GM19239 (cell line): ENCODE measurements around the gene MRFAP1.

ENCODE experiments used
- DNase-seq: peaks from one replicate; pipeline ENCODE4 v3.0.0; 2011; ENCODE audit warnings: low spot score; ENCODE audit not compliant: insufficient read length
- FAIRE-seq: peaks from 2 replicates; lab custom pipeline; 2011; peaks lifted over from hg19 to GRCh38; lab: Jason Lieb, UNC

MRFAP1 gene

DNA sequence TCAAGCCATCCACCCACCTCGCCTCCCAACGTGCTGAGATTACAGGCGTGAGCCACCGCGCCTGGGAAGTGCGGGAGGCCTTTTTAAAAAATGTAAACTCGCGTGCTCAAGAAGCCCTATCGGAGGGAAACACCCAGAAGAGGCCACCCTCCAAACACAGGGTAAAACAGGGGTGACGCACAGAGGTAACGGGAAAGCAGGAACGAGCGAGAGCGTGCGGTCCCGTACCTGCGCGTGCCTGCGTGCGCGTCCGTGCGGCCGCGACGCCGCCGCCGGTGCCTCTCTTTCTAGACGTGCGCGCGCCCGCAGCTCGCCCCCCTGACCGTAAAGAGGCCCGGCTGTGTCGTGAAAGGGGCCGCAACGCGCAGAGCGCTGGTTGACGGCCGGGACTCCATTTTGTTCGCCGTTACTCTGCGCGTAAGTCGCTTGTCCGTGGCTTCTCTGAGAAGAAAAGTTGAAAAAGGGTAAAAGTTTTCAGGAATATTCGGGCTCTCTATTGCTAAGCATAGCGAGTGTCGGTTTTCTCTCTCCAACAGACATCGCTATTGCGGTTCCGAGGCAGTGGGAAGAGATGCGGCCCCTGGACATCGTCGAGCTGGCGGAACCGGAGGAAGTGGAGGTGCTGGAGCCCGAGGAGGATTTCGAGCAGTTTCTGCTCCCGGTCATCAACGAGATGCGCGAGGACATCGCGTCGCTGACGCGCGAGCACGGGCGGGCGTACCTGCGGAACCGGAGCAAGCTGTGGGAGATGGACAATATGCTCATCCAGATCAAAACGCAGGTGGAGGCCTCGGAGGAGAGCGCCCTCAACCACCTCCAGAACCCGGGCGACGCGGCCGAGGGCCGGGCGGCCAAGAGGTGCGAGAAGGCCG lies at the start of gene MRFAP1:
Gene MRFAP1 (plus strand): TSS at position 394 of the 872 bp plus-strand sequence. CDS start 178 bp downstream, at position 572.
- DNase-seq, result peak; percentile 72
- FAIRE-seq, result peak; percentile 85

DNA sequence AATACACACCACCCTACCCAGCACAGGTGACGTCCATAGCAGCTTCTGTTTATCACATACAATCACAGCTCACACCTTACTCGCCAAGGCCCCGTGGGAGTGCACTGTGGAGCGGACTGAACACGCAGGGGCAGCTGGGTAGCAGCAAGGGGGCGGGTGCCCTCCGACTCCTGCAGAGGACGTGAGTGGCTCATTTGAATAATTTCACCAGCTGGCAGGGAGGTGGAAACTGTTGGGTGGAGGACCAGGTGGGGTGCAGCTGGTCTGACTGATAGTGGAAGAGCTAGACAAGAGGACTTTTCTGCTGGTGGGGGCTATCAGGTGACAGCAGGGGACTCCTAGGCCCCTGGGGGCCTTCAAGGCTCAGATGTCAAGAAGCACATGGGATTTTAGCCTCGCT lies 49.2 kb upstream of the MRFAP1 start:
- no peak for FAIRE-seq
- peak; percentile 48 for DNase-seq

DNA sequence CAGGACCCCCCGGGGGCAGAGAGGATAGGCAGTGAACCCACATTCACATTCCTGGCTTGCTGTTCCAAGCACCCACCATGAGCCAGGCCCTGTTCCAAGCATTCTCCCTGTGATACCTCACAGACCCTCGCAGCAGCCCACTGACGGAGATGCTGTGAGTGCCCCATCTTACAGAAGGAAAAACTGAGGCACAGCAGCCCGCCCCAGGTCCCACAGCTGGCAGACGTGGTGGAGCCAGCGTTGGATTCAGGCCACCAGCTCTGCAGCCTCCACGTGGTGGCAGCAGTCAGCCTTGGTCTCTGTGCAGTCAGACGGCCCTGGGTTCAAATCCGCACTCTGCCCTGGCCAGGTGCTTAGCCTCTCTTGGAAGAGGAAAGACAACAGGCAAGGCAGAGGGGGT lies 48.7 kb upstream of the MRFAP1 start:
- no peak for DNase-seq
- FAIRE-seq, result no peak

DNA sequence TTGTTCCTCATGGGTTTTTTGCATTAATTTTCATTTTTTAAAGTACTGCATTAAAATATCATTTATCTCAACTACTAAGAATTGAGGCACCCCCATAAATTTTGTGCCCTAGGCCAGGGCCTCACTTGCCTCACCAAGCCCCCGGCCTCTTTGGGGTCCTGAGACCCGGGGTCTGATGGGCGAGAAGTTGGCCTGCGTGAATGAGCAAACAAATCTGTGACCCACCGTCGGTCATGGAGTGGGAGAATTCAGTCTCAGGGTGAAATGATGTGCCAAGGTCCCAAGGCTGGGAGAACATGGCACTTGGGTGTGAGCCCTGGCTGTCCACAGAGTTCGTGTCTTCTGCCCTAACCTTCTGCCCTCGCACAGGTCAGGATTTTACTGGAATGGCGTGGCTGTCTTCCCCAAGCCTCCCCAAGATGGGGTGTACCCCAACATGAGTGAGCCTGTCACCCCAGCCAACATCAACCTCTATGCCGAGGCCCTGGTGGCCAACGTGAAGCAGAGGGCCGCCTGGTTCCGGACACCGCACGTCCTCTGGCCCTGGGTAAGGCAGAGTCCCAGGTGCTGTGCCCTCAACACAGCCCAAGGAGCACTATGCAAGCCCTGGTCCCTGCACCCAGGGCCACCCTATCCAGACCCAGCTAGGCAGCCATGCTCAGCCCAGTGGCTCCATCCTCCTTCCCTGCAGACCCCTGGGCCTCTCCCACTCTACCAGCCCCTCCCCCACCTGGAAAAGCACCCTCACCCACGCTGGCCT lies 47.5 kb upstream of the MRFAP1 start:
- FAIRE-seq (no peak), DNase-seq (no peak)

DNA sequence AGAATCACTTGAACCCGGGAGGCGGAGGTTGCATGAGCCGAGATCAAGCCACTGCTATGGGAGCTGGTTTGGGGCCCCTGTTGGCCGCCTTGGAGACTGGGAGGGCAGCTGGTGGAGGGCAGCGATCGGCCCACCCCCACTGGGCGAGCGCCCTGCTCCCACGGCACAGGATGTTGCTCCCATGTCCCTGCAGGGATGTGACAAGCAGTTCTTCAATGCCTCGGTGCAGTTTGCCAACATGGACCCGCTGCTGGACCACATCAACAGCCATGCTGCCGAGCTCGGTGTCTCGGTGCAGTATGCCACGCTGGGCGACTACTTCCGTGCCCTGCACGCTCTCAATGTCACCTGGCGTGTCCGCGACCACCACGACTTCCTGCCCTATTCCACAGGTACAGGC lies 46.1 kb upstream of the MRFAP1 start:
- DNase-seq (no peak), FAIRE-seq (no peak)

DNA sequence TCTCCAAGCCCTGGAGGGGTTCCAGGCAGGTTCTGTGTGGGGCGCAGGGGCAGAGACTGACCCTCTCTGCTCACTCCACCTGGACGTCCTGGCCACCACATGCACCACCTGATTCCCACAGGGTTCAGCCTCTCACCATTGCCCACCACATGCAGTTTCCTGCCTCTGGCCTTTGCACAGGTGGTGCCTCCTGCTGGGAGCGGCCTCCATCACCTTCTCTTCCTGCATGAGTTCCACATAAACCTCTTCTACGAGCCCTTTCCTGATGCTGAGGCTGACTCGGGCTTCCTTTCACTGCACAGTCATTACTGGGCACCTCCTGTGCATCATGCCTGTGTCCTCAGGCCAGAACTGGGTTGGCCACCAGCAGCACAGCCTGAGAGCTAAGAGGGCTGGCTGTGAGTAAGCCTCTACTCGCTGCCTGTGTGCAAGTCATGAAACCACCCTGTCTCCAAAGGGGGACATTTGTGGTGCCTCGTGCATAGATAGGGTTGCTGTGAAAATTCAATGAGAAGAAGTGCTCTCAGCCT lies 45.6 kb upstream of the MRFAP1 start:
- DNase-seq (no peak), FAIRE-seq (no peak)

DNA sequence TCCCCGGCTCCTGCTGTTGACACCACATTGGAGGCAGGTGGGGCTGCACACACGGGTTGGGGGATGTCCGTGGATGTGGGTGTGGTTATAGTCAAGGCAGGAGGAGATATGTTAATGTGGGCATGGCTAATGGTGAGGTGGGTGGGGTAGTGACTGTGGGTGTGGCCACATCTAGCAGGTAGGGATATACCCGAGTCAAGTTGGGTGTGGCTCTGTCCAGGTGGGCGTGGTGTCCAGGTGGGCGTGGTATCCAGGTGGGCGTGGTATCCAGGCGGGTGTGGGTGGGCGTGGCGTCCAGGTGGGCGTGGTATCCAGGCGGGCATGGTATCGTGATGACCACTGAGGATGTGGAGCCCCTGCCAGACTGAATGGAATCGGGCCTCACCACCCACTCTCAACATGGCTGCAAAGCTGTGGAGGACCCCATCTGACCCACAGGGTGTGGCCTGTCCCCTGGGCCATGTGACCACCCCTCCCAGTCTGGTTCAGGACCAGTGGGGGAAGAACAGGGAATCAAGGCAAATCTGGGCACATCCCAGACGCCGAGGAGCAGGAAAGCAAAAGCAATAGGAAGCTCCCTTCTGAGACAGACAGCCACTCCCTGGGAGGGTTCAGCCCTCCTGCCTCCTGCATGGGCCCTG lies 44.5 kb upstream of the MRFAP1 start:
- DNase-seq (no peak), FAIRE-seq (no peak)

DNA sequence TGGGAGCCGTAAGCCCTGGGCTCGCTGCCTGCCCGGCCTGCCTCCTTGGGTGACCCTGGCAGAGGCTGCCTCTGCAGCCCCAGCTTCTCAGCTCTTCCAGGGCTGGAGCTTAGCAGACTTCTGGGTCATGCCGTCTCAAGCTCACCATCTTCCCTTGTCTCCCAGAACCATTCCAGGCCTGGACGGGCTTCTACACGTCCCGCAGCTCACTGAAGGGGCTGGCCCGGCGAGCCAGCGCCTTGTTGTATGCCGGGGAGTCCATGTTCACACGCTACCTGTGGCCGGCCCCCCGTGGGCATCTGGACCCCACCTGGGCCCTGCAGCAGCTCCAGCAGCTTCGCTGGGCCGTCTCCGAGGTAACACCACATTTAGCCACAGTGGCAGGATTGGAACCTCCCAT lies 43.5 kb upstream of the MRFAP1 start:
- FAIRE-seq (no peak), DNase-seq (no peak)

DNA sequence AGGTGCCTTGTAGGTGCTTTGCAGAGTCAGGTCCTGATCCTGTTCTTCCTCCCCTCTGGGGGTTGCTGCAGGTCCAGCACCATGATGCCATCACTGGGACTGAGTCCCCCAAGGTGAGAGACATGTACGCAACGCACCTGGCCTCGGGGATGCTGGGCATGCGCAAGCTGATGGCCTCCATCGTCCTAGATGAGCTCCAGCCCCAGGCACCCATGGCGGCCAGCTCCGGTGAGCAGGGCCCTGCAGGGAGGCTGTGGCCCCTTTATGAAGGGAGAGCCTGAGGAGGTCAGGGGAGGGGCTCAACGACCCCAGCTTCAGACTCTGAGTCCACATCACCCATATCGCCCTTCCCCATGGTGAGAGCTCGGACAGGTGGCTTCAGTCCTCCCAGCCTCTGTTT lies 42.4 kb upstream of the MRFAP1 start:
- DNase-seq (no peak), FAIRE-seq (no peak)

DNA sequence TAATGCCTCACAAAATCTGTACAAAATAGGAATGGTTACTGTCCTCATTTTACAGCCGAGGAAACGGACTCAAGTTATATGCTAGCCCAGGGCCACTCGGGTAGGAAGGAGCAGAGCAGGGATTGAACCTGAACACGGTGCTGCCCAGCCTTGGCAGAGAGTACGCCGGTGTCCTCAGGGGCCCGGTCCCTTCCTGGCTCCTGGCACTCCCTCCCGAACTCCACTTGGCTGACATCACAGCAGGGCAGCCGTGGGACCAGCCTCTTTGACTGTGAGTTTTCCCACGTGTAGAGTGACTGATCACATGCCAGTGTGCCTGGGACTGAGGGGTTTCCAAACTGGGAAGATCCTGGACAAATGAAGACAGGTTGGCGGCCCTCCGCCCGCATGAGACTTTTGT lies 41.8 kb upstream of the MRFAP1 start:
- no peak for FAIRE-seq

DNA sequence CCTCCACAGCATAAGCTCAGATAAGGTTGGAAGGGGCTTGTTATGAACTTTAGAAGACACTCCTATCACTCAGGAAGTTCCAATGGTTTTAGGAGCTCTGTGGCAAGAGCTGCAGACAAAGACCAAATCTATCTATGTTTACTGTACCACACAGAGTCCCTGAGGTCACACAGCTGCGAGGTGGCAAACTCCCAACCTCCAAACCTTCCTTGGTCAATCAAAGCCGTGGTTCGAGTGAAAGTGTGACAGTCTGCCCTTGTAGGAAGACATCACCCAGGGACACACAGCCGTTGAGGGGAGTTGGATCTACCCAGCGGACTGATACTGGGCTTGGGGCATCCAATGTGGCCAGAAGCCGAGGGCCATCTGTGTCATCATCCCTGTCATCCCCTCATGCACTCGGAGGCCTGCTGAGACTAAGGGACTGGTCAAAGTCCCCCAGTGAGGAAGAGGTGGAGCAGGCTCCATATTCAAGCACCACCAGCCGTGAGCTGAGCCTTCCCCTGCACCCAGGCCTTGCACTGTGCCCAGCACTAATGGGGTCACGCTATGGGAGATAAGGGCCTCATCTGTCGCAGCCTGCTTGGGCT lies 38.7 kb upstream of the MRFAP1 start:
- no peak for FAIRE-seq
- no peak for DNase-seq

More for the DNA sequence above, 41.8 kb upstream of the MRFAP1 start:
- DNase-seq, result no peak

DNA sequence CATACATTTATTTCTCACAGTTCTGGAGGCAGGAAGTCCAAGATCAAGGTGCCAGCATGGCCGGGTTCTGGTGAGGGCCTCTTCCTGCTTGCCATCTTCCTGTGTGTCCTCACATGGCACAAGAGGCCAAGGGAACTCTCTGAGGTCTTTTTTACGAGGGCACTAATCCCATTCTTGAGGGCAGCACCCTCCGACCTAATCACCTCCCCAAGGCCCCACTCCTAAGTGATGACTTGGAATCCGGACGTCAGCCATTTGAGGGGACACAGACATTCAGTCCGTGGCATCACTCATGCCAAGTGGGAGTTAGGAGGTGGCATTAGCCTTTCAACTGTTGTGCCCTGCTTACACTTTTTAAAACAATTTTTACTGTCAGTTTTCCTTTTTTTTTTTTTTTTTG lies 38.2 kb upstream of the MRFAP1 start:
- FAIRE-seq, result no peak

DNA sequence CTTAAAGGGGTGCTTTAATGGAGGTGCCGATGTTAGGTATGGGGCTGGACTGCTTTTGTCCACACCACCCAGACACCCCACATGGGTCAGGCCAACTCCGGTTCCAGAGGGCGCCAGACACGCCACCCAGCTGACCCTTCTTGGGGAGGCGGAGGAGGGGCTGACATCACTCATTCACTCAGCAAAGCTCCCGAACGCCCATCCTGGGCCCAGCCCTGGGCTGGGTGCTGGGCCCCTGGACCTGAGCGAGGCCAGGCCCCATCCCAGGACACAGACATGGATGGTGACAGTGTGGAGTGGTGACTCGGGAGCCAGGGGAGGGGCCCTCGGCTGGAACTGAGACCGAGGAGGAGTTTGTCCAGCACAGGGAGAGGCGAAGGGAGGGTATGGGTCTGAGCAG lies 37.4 kb upstream of the MRFAP1 start:
- FAIRE-seq (no peak), DNase-seq (no peak)

More for the DNA sequence above, 38.2 kb upstream of the MRFAP1 start:
- DNase-seq, result no peak

DNA sequence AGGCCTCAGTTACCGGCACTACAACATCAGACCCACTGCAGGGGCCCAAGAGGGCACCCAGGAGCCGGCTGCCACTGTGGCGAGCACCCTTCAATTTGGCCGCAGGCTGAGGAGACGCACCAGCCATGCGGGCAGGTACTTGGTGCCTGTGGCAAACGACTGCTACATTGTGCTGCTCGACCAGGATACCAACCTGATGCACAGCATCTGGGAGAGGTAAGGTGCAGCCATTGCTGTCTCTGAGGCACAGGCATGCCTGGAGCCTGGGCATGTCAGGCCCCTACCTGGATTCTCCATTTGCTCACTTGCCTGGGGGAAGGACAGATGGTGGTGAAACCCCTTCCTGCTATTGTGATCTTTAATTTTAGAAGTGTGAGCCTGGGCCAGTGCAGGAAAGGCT lies 35.4 kb upstream of the MRFAP1 start:
- FAIRE-seq, result no peak
- no peak for DNase-seq

DNA sequence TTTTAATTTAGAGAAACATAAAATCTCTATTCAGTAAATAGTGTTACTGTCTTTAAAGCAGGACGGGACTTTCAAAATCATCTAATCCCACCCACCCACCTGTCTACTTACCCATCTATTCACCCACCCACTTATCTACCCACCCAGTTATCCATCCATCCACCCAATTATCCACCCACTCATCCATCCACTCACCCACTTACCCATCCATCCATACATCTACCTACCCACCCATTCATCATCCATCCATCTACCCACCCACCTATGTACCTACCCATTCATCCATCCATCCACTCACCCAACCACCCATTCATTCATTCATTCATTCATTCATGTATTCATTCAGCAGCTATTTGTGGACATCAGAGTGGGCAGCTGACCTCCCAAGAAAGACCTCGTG lies 34.9 kb upstream of the MRFAP1 start:
- no peak for DNase-seq
- no peak for FAIRE-seq

DNA sequence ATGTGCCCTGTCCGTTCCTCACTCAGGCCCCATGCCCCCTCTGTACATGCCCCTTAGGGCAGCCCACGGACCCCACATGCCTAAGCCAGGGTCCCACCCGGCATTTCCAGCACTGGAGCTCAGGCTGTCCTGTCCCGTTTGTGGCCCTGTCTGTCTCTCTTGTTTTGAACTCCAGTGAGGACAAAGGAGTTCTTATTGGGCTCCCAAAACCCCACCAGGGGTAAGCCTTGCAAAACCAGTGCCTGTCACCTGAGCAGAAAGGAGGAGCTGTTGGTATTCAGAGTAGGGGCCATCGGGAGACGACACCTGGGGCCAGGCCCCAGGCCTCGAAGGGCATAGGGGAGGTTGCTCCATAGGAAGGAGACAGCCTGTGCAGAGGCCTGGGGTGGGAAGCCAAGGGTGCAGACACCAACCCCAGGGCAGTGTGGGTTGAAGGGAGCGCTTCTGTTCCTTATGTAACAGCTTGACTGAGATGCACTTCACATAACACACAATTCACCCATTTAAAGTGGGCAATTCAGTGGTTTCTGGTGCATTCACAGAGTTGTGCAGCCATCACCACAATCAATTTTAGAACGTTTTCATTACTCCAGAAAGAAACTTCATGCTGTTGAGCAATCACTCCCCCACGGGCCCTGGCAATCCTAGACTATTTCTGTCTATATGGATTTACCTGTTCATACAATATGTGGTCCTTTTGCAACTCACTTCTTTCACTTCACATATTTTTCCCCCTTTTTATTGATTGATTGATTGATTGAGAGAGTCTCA lies 33.8 kb upstream of the MRFAP1 start:
- no peak for FAIRE-seq
- DNase-seq, result no peak

DNA sequence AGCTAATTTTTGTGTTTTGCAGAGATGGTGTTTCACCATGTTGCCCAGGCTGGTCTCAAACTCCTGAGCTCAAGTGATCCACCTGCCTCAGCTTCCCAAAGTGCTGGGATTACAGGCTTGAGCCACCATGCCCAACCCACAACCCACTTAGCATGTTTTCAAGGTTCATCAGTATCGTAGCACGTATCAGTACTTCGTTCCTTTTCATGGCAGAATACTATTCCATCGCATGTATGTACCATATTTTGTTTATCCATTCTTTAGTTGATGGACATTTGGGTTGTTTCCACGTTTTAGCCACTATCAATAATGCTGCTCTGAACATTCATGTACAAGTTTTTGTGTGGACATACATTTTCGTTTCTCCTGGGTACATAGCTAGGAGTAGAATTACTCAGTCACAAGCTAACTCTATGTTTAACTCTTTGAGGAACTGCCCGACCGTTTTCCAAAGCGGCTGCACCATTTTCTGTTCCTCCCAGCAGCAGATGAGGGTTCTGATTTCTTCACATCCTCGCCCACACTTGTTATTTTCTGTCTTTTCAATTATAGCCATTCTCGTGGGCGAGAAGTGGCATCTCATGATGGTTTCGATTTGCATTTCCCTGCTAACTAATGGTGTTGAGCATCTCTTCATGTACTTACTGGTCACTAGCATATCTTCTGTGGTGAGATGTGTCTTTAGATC lies 33.0 kb upstream of the MRFAP1 start:
- DNase-seq, result no peak
- FAIRE-seq, result no peak

DNA sequence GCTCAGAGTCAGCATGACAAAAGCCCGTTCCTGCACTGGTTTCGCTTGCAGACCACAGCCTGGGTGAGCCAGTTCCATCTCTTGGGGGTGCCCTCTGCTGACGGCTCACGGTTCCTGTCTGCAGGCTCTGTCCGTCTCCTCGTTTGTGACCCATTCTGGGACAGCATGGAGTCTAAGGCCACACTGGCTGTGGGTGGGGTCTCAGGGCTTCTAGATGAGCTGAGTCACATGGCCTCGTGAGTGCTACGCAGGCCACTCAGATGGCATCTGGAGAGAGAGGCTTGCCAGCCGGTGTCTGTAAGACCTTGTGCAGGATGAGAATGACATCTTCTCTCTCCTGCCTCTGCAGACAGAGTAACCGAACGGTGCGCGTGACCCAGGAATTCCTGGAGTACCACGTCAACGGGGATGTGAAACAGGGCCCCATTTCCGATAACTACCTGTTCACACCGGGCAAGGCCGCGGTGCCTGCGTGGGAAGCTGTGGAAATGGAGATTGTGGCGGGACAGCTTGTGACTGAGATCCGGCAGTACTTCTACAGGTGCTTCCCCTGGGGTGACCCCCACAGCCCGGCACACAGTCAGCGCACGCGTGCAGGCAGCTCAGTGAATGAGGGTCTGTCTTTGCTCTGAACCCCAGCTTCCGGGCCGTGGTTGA lies 31.6 kb upstream of the MRFAP1 start:
- no peak for FAIRE-seq
- DNase-seq, result no peak
